H1 (cell line): Measurements from ENCODE around the gene ERCC6L. TPM values are rescaled to one million over a fixed set of nuclear protein-coding genes. Genes with fewer than 3 reads are reported as not detected.

Source experiments
- CTCF ChIA-PET: fragments of 300-600 bp; sonication (Branson Sonifier 250); formaldehyde crosslinking; loops from one replicate; lab custom pipeline; 2021; ENCODE audit not compliant: partially characterized antibody; lab: Charles Lee
- POLR2A ChIA-PET: fragments of 300-600 bp; sonication (Branson Sonifier 250); formaldehyde crosslinking; loops from one replicate; lab custom pipeline; 2021; ENCODE audit warnings: inconsistent platforms; ENCODE audit not compliant: partially characterized antibody; lab: Charles Lee
- DNase-seq, 2 experiments: peaks; one replicate each; pipeline versions ENCODE4 v3.0.0 to v3.0.0-alpha.2; 2010 to 2022; ENCODE audit warnings: low spot score in 2 of 2, low read depth in 1 of 2, mixed read lengths in 1 of 2
- FAIRE-seq: peaks from 2 replicates; lab custom pipeline; 2011; peaks lifted over from hg19 to GRCh38; lab: Jason Lieb, UNC
- H2AFZ ChIP-seq: 2 replicates; pipeline ENCODE4 v1.8.1; 2012; ENCODE audit warnings: low read length, inconsistent platforms
- H2AK5ac ChIP-seq: 2 replicates; pipeline ENCODE4 v1.6.1; 2013; ENCODE audit warnings: low read depth, low read length
- H2BK120ac ChIP-seq: replicated peaks from 2 replicates; pipeline ENCODE3; 2013; ENCODE audit warnings: low read depth, low read length, inconsistent platforms
- H2BK12ac ChIP-seq: 2 replicates; pipeline ENCODE4 v1.6.1; 2013; ENCODE audit warnings: low read depth, low read length
- H2BK15ac ChIP-seq: 2 replicates; pipeline ENCODE4 v1.6.1; 2013; ENCODE audit warnings: low read length
- H2BK20ac ChIP-seq: 2 replicates; pipeline ENCODE4 v1.6.1; 2013; ENCODE audit warnings: low read length
- H2BK5ac ChIP-seq: 2 replicates; pipeline ENCODE4 v1.6.1; 2013; ENCODE audit warnings: low read depth, low read length
- H3K14ac ChIP-seq: 2 replicates; pipeline ENCODE4 v1.6.1; 2013; ENCODE audit warnings: inconsistent platforms; ENCODE audit not compliant: insufficient read length
- H3K18ac ChIP-seq: 2 replicates; pipeline ENCODE4 v1.6.1; 2013; ENCODE audit warnings: low read length; ENCODE audit errors: extremely low read depth
- H3K23ac ChIP-seq: 2 replicates; pipeline ENCODE4 v1.6.1; 2013; ENCODE audit warnings: inconsistent platforms; ENCODE audit not compliant: insufficient read length
- H3K23me2 ChIP-seq: 2 replicates; pipeline ENCODE4 v1.6.1; 2013; ENCODE audit warnings: low read depth, low read length
- H3K27ac ChIP-seq: 2 replicates; pipeline ENCODE4 v1.6.1; 2011; ENCODE audit warnings: low read depth, low read length, inconsistent platforms
- H3K27me3 ChIP-seq, 4 experiments: replicated peaks in 1 of 4; 1 replicate in 1 of 4; 2 replicates in 3 of 4; pipeline versions ENCODE4 v1.6.1 to v1.8.1; 2011 to 2013; ENCODE audit warnings: low read length in 3 of 4, mild to moderate bottlenecking in 3 of 4, inconsistent platforms in 2 of 4, mixed read lengths in 2 of 4, moderate library complexity in 1 of 4; ENCODE audit not compliant: control insufficient read depth in 3 of 4, insufficient read depth in 3 of 4; ENCODE audit errors: extremely low read depth in 1 of 4
- H3K36me3 ChIP-seq, 4 experiments: 2 replicates each; pipeline versions ENCODE4 v1.6.1 to v1.8.1; 2011 to 2013; ENCODE audit warnings: mild to moderate bottlenecking in 4 of 4, low read length in 3 of 4, moderate library complexity in 2 of 4, control low read depth in 1 of 4, inconsistent platforms in 1 of 4; ENCODE audit not compliant: insufficient read depth in 4 of 4, control insufficient read depth in 2 of 4
- H3K4ac ChIP-seq: replicated peaks from 2 replicates; pipeline ENCODE3; 2013; ENCODE audit warnings: low read length, low read depth, mixed read lengths, inconsistent platforms; ENCODE audit not compliant: insufficient read length
- H3K4me1 ChIP-seq, 4 experiments: replicated peaks in 1 of 4; 1 replicate in 1 of 4; 2 replicates in 3 of 4; pipeline versions ENCODE4 v1.6.1 to v1.8.1; 2011 to 2013; ENCODE audit warnings: low read length in 3 of 4, inconsistent platforms in 2 of 4, mixed read lengths in 1 of 4; ENCODE audit not compliant: insufficient read depth in 4 of 4, control insufficient read depth in 3 of 4
- H3K4me2 ChIP-seq, 2 experiments: 2 replicates each; pipeline versions ENCODE4 v1.6.1 to v1.8.1; 2011 to 2013; ENCODE audit warnings: low read depth in 2 of 2, low read length in 2 of 2, control low read depth in 1 of 2, inconsistent platforms in 1 of 2, mild to moderate bottlenecking in 1 of 2; ENCODE audit not compliant: insufficient read depth in 1 of 2
- H3K4me3 ChIP-seq, 4 experiments: fragments of 200-600, 300-600 bp in 1 of 4; sonication (generic), shearing (Covaris generic), sonication (Bioruptor Twin) in 1 of 4; 2 replicates each; pipeline versions ENCODE4 v1.5.1 to v1.8.1; 2011 to 2016; ENCODE audit warnings: low read length in 4 of 4, low read depth in 3 of 4, control low read depth in 2 of 4, inconsistent platforms in 2 of 4, mild to moderate bottlenecking in 2 of 4, mixed read lengths in 1 of 4, moderate library complexity in 1 of 4; ENCODE audit not compliant: insufficient read depth in 2 of 4; ENCODE audit errors: extremely low read depth in 1 of 4
- H3K56ac ChIP-seq: replicated peaks from 2 replicates; pipeline ENCODE3; 2013; ENCODE audit warnings: low read depth, mild to moderate bottlenecking, mixed read lengths, low read length, inconsistent platforms; ENCODE audit not compliant: insufficient read length
- H3K79me1 ChIP-seq: 2 replicates; pipeline ENCODE4 v1.6.1; 2013; ENCODE audit warnings: low read depth, low read length, control low read depth
- H3K79me2 ChIP-seq, 2 experiments: 2 replicates each; pipeline versions ENCODE4 v1.6.1 to v1.8.1; 2012 to 2013; ENCODE audit warnings: low read length in 2 of 2, mild to moderate bottlenecking in 2 of 2, inconsistent platforms in 1 of 2; ENCODE audit not compliant: insufficient read depth in 2 of 2, control insufficient read depth in 1 of 2
- H3K9ac ChIP-seq, 4 experiments: replicated peaks in 1 of 4; 1 replicate in 1 of 4; 2 replicates in 3 of 4; pipeline versions ENCODE4 v1.6.1 to v1.8.1; 2011 to 2013; ENCODE audit warnings: low read depth in 3 of 4, low read length in 3 of 4, control low read depth in 2 of 4, mild to moderate bottlenecking in 2 of 4, moderate library complexity in 2 of 4, inconsistent platforms in 1 of 4; ENCODE audit errors: extremely low read depth in 1 of 4
- H3K9me3 ChIP-seq, 2 experiments: 2 replicates each; pipeline versions ENCODE4 v1.6.1 to v1.8.1; 2012 to 2013; ENCODE audit warnings: mild to moderate bottlenecking in 2 of 2, moderate library complexity in 2 of 2, control low read depth in 1 of 2, inconsistent platforms in 1 of 2, low read depth in 1 of 2, low read length in 1 of 2, mixed read lengths in 1 of 2; ENCODE audit not compliant: insufficient read depth in 2 of 2
- H4K20me1 ChIP-seq, 2 experiments: replicated peaks in 1 of 2; 2 replicates each; pipeline versions ENCODE3 to v1.8.1; 2011 to 2013; ENCODE audit warnings: inconsistent platforms in 2 of 2, low read length in 2 of 2, mild to moderate bottlenecking in 1 of 2; ENCODE audit not compliant: insufficient read depth in 2 of 2, control insufficient read depth in 1 of 2
- H4K5ac ChIP-seq: 2 replicates; pipeline ENCODE4 v1.6.1; 2013; ENCODE audit warnings: low read length, low read depth, mixed read lengths, inconsistent platforms; ENCODE audit not compliant: insufficient read length
- H4K8ac ChIP-seq: 2 replicates; pipeline ENCODE4 v1.8.0; 2013; ENCODE audit warnings: mild to moderate bottlenecking, moderate library complexity, low read length, inconsistent platforms; ENCODE audit not compliant: insufficient read depth; ENCODE audit errors: extremely low read depth
- H4K91ac ChIP-seq: replicated peaks from 2 replicates; pipeline ENCODE3; 2013; ENCODE audit warnings: low read length, mixed read lengths, inconsistent platforms; ENCODE audit not compliant: insufficient read length
- BRCA1 ChIP-seq: IDR thresholded peaks from 2 replicates; pipeline ENCODE4 v1.6.1; 2012; ENCODE audit warnings: low read depth, low read length, improper control_type of control experiment
- CBX5 ChIP-seq: fragments of 300-800, 300-1000 bp; sonication (generic); IDR thresholded peaks from 2 replicates; pipeline ENCODE4 v1.7.1; 2016; ENCODE audit warnings: antibody characterized with exemption, low read length, low read depth
- CREB1 ChIP-seq: IDR thresholded peaks from 2 replicates; pipeline ENCODE4 v1.6.1; 2012; ENCODE audit warnings: inconsistent platforms
- CTBP2 ChIP-seq: IDR thresholded peaks from 2 replicates; pipeline ENCODE4 v1.7.0; 2011; ENCODE audit warnings: borderline replicate concordance, mild to moderate bottlenecking, moderate library complexity, mixed read lengths, low read length; ENCODE audit not compliant: insufficient read depth, insufficient read length
- E2F6 ChIP-seq: IDR thresholded peaks from 2 replicates; pipeline ENCODE4 v1.6.1; 2012; ENCODE audit warnings: inconsistent platforms
- EP300 ChIP-seq, 2 experiments: IDR thresholded peaks; 1 replicate in 1 of 2; 2 replicates in 1 of 2; pipeline ENCODE4 v1.6.1; 2011 to 2012; ENCODE audit warnings: low read depth in 2 of 2, low read length in 2 of 2, mild to moderate bottlenecking in 2 of 2, borderline replicate concordance in 1 of 2, inconsistent platforms in 1 of 2, moderate library complexity in 1 of 2
- JUN ChIP-seq: IDR thresholded peaks from 2 replicates; pipeline ENCODE4 v1.6.1; 2011; ENCODE audit warnings: low read depth, mild to moderate bottlenecking, improper control_type of control experiment, low read length
- KDM5A ChIP-seq: fragments of 200-600 bp; IDR thresholded peaks from 2 replicates; pipeline ENCODE4 v1.7.1; 2012; ENCODE audit warnings: mild to moderate bottlenecking, low read length, inconsistent platforms, mixed read lengths
- MAFK ChIP-seq: IDR thresholded peaks from 2 replicates; pipeline ENCODE4 v1.6.1; 2012; ENCODE audit warnings: low read depth, mild to moderate bottlenecking, improper control_type of control experiment, low read length
- SP1 ChIP-seq: IDR thresholded peaks from 2 replicates; pipeline ENCODE4 v1.6.1; 2011; ENCODE audit warnings: low read depth, low read length
- SP2 ChIP-seq: IDR thresholded peaks from 2 replicates; pipeline ENCODE4 v1.6.1; 2012; ENCODE audit warnings: mild to moderate bottlenecking, low read length, inconsistent platforms
- TCF12 ChIP-seq: IDR thresholded peaks from 2 replicates; pipeline ENCODE4 v1.6.1; 2011; ENCODE audit warnings: low read depth, mild to moderate bottlenecking, low read length
- YY1 ChIP-seq: IDR thresholded peaks from 2 replicates; pipeline ENCODE4 v1.6.1; 2011; ENCODE audit warnings: low read depth, mild to moderate bottlenecking, low read length
- WGBS, 2 experiments: shearing (Covaris generic) in 1 of 2; methylation state at CpG; one replicate each; pipeline versions ENCODE4 v1.1.6 to v1.1.7; 2013 to 2015; ENCODE audit warnings: low lambda C conversion rate in 2 of 2, mixed read lengths in 2 of 2, inconsistent platforms in 1 of 2, low coverage in 1 of 2, missing lambda C conversion rate in 1 of 2; ENCODE audit not compliant: insufficient replicate concordance in 2 of 2, insufficient coverage in 1 of 2, insufficient read length in 1 of 2; ENCODE audit errors: extremely low coverage in 1 of 2, missing lambda C conversion rate in 1 of 2; 5-methylcytosine and 5-hydroxymethylcytosine counted together
- polyA plus RNA-seq, 7 experiments: library from polyadenylated mRNA; depleted of rRNA in 3 of 7; stranded (reverse) in 5 of 7; unstranded in 2 of 7; fragments of >200 nt in 5 of 7; fragments of 200-250 nt in 2 of 7; gene quantifications; 1 replicate in 5 of 7; 2 replicates in 1 of 7; 4 replicates in 1 of 7; pipeline versions ENCODE4 v1.2.1 to v1.2.3, GENCODE V29; 2011 to 2013; ENCODE audit warnings: missing spikeins in 2 of 7, mixed read lengths in 2 of 7
- total RNA-seq: library from RNA; stranded (reverse); fragmentation: NEBNext Ultra II Directional; extraction: Animal tissue kit (Norgen Biotek cat#: 25700); gene quantifications from 2 replicates; pipeline ENCODE4 v1.2.1, GENCODE V29; 2021

ERCC6L gene
- total and polyA plus RNA-seq, 2 of the 8 experiments (the other 6 are each of a cell fraction or from before 2014, with no cell fraction given) = 4.0 to 23.9 TPM

GRCh38 chrX:72230290-72230689 lies 8.5 kb downstream of the ERCC6L start:
- H3K56ac ChIP-seq = no peak overlapping the region
- H4K5ac ChIP-seq = no peak overlapping the region
- WGBS, 2 experiments = 81% methylated on average over 3 of the region's 3 CpGs; no CpG with 5 or more reads in 1 of the 2 experiments
- H3K79me2 ChIP-seq = peaks cover 0 to 41% of the 10 kb centered on the region in 2 experiments; a peak in 2 of 4 replicates
- no peaks in the 10 kb centered on the region for H3K27me3 ChIP-seq
- H2BK15ac ChIP-seq = no peak overlapping the region
- H4K91ac ChIP-seq = no peak overlapping the region
- H3K79me1 ChIP-seq = no peaks in the 10 kb centered on the region; the same call in 1 of the 2 replicates
- no peak for FAIRE-seq
- no peak overlapping the region for H2AK5ac ChIP-seq
- H3K36me3 ChIP-seq = peaks cover 0 to 22% (median 6%) of the 10 kb centered on the region in 4 experiments; a peak in 4 of 8 replicates
- no peaks in the 10 kb centered on the region for H3K23me2 ChIP-seq
- H3K14ac ChIP-seq = no peak overlapping the region
- no peak overlapping the region for H4K8ac ChIP-seq
- ChIA-PET POLR2A (interaction anchor here (0.6 to 0.9 kb wide), 3 partner anchors 10 to 200 kb away, joined by 3 to 5 read pairs (median 3); no protein-coding TSS in a partner anchor), CTCF (interaction anchor here (0.6 kb wide), 1 partner anchor 14 kb away, joined by 3 read pairs; no protein-coding TSS in a partner anchor)
- no peak overlapping the region for H2BK5ac ChIP-seq
- H3K9ac ChIP-seq = no peak overlapping the region
- no peak overlapping the region for H2BK20ac ChIP-seq
- no peak overlapping the region for H3K4me3 ChIP-seq
- no peak overlapping the region for H3K27ac ChIP-seq
- no peak overlapping the region for H3K4ac ChIP-seq
- no peak overlapping the region for H2BK120ac ChIP-seq
- no peak for DNase-seq
- H3K4me2 ChIP-seq = no peak overlapping the region
- H3K23ac ChIP-seq = no peak overlapping the region
- H3K4me1 ChIP-seq = no peaks in the 10 kb centered on the region
- H4K20me1 ChIP-seq = no peaks in the 10 kb centered on the region
- no peak overlapping the region for H3K18ac ChIP-seq
- no peak overlapping the region for H2AFZ ChIP-seq
- H3K9me3 ChIP-seq = peaks cover 6% of the 10 kb centered on the region in 2 experiments; a peak in 2 of 4 replicates
- no peak overlapping the region for H2BK12ac ChIP-seq
- TF ChIP-seq SP2 = no peak
- no peak for TF ChIP-seq JUN
- TF ChIP-seq CREB1 = no peak
- TF ChIP-seq CBX5 = no peak
- TF ChIP-seq CTBP2 = no peak
- TF ChIP-seq E2F6 = no peak
- no peak for TF ChIP-seq TCF12
- TF ChIP-seq EP300 (IDR thresholded peaks at IDR 0.05; ENCODE audit: borderline replicate concordance in 1 of 2, low read depth in 2 of 2, low read length in 2 of 2) = no peak
- no peak for TF ChIP-seq BRCA1
- no peak for TF ChIP-seq SP1
- TF ChIP-seq KDM5A = no peak
- TF ChIP-seq YY1 = no peak
- no peak for TF ChIP-seq MAFK
